Sigmoid colon (tissue), 7 donors: ENCODE results near the gene PARS2. TPM values are rescaled to one million over a fixed set of nuclear protein-coding genes. Genes with fewer than 3 reads are reported as not detected.

Source experiments
- DNase-seq: peaks from one replicate; pipeline ENCODE4 v3.0.0-alpha.2; 2019
- H3K27ac ChIP-seq, 4 donors: fragments of 200-600 bp; sonication (generic); one replicate each; pipeline ENCODE4 v1.5.1; 2016 to 2019; ENCODE audit warnings: mild to moderate bottlenecking in 1 of 4
- H3K27me3 ChIP-seq, 3 donors: fragments of 200-600 bp; sonication (generic); one replicate each; pipeline ENCODE4 v1.5.1; 2019; ENCODE audit warnings: mild to moderate bottlenecking in 1 of 3
- H3K36me3 ChIP-seq, 4 donors: fragments of 200-600 bp; sonication (generic); one replicate each; pipeline ENCODE4 v1.5.1; 2016 to 2019
- H3K4me1 ChIP-seq, 4 donors: fragments of 200-600 bp; sonication (generic); one replicate each; pipeline ENCODE4 v1.5.1; 2017 to 2019
- H3K4me3 ChIP-seq, 4 donors: fragments of 200-600 bp; sonication (generic); one replicate each; pipeline ENCODE4 v1.5.1; 2017 to 2019; ENCODE audit warnings: mild to moderate bottlenecking in 2 of 4, moderate library complexity in 1 of 4
- H3K9me3 ChIP-seq, 4 donors: fragments of 200-600 bp in 3 of 4; sonication (generic) in 3 of 4; one replicate each; pipeline versions ENCODE4 v1.5.1 to v1.6.1; 2013 to 2019
- EP300 ChIP-seq, 4 donors: sonication (generic); formaldehyde crosslinking; IDR thresholded peaks; one replicate each; pipeline ENCODE4 v1.6.1; 2017; ENCODE audit warnings: antibody characterized with exemption in 4 of 4
- POLR2A ChIP-seq, 2 donors: fragments of 450-650 bp; IDR thresholded peaks; one replicate each; pipeline ENCODE4 v1.6.1; 2016; ENCODE audit warnings: antibody characterized with exemption in 2 of 2, mild to moderate bottlenecking in 2 of 2, moderate library complexity in 2 of 2
- POLR2AphosphoS5 ChIP-seq, 4 donors: sonication (generic); formaldehyde crosslinking; IDR thresholded peaks; one replicate each; pipeline ENCODE4 v1.6.1; 2017; ENCODE audit warnings: antibody characterized with exemption in 4 of 4
- WGBS, 2 donors: extraction: QIAGEN DNeasy Blood & Tissue Kit; methylation state at CpG; one replicate each; pipeline ENCODE4 v1.1.7; 2013; 5-methylcytosine and 5-hydroxymethylcytosine counted together
- intact Hi-C: fragments of 100-400 bp; cut with DNase I; formaldehyde crosslinking; loops from one replicate; pipeline ENCODE4 v1.15.1; 2023
- polyA plus RNA-seq, 3 donors: library from polyadenylated mRNA; stranded (reverse); fragments of 200-250 nt; gene quantifications; one replicate each; pipeline ENCODE4 v1.2.3, GENCODE V29; 2013
- total RNA-seq, 4 donors: library from RNA; depleted of rRNA; stranded (reverse); fragments of >200 nt; gene quantifications; one replicate each; pipeline ENCODE4 v1.1.0, GENCODE V29; 2016
- TF ChIP-seq, protein P1 (sequence below), 4 experiments: fragments of 450-650 bp in 3 of 4; fragments of 200-600 bp in 1 of 4; IDR thresholded peaks; one replicate each; pipeline ENCODE4 v1.5.1; 2016 to 2019; ENCODE audit warnings: antibody characterized with exemption in 4 of 4, mild to moderate bottlenecking in 3 of 4, moderate library complexity in 2 of 4
- donor health status: healthy with polysubstance abuse.
- donor health status: Bipolar disorder and iron deficiency.
- donor health status: healthy.

Gene PARS2
- total and polyA plus RNA-seq, 7 donors: 3.3 to 6.0 (median 5.1) TPM

DNA sequence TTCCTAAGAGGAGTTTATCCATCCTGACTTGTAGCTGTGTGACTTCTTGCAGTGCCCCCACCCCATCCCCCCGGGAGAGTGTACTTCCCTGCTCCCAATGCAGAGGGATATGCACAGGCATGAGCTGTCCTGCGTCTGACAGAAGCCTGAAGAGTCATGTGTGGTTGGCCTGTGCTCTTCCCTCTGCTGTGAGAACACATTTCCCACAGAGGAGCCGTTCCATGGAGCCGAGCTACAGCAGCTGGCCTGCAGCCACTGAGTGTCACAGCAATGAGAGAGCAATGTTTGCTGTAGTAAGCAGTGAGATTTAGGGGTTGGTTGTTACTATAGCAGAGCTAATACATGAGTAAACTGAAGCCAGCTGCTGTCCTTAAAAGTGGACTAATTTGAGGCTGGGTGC, 22.0 kb downstream of the PARS2 start:
- TF ChIP-seq, protein P1, sequence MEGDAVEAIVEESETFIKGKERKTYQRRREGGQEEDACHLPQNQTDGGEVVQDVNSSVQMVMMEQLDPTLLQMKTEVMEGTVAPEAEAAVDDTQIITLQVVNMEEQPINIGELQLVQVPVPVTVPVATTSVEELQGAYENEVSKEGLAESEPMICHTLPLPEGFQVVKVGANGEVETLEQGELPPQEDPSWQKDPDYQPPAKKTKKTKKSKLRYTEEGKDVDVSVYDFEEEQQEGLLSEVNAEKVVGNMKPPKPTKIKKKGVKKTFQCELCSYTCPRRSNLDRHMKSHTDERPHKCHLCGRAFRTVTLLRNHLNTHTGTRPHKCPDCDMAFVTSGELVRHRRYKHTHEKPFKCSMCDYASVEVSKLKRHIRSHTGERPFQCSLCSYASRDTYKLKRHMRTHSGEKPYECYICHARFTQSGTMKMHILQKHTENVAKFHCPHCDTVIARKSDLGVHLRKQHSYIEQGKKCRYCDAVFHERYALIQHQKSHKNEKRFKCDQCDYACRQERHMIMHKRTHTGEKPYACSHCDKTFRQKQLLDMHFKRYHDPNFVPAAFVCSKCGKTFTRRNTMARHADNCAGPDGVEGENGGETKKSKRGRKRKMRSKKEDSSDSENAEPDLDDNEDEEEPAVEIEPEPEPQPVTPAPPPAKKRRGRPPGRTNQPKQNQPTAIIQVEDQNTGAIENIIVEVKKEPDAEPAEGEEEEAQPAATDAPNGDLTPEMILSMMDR (IDR thresholded peaks at IDR 0.05): no peak
- no peak for TF ChIP-seq EP300 (IDR thresholded peaks at IDR 0.05)
- no peak for TF ChIP-seq POLR2AphosphoS5 (IDR thresholded peaks at IDR 0.05)
- TF ChIP-seq POLR2A (IDR thresholded peaks at IDR 0.05): no peak
- H3K27ac ChIP-seq: no peak overlapping the region
- no peak for DNase-seq
- intact Hi-C loops: no loop called here
- H3K4me1 ChIP-seq: no peaks in the 10 kb centered on the region
- no peaks in the 10 kb centered on the region for H3K27me3 ChIP-seq
- H3K9me3 ChIP-seq: no peaks in the 10 kb centered on the region
- 68 to 75% methylated on average over 4 of the region's 4 CpGs for WGBS, 2 donors
- H3K36me3 ChIP-seq: peaks cover 12 to 67% (median 43%) of the 10 kb centered on the region in 4 donors
- no peak overlapping the region for H3K4me3 ChIP-seq

DNA sequence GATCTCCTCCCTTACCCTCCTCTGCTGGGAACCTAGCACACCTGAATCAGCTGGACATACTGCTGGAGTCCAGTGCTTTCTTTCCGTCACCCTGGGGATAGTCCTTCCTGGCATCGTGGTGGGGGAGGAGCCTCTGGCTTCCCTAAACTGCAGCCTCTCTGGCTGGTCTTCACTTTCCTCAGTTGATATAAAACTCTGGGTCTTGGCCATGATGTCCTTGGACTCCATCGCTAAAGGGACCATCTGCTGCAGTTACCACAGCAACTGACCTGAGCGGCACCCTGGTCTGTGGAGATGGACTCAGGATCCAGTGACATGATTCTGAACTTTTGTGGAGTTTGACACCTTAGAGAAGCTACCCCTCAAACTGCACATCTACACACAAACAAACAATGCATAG, 22.8 kb downstream of the PARS2 start:
- Histone ChIP-seq H3K9me3 (no peaks in the 10 kb centered on the region), H3K4me3 (no peak overlapping the region), H3K27ac (no peak overlapping the region), H3K4me1 (no peaks in the 10 kb centered on the region), H3K27me3 (no peaks in the 10 kb centered on the region), H3K36me3 (peaks cover 12 to 75% (median 50%) of the 10 kb centered on the region in 4 donors)
- DNase-seq: no peak
- intact Hi-C loops: no loop called here
- TF ChIP-seq POLR2A (IDR thresholded peaks at IDR 0.05) (no peak), POLR2AphosphoS5 (IDR thresholded peaks at IDR 0.05) (no peak), EP300 (IDR thresholded peaks at IDR 0.05) (no peak)
- TF ChIP-seq, protein P1 (IDR thresholded peaks at IDR 0.05): no peak
- whole genome bisulfite sequencing, 2 donors: 92% methylated on average over 4 of the region's 4 CpGs

DNA sequence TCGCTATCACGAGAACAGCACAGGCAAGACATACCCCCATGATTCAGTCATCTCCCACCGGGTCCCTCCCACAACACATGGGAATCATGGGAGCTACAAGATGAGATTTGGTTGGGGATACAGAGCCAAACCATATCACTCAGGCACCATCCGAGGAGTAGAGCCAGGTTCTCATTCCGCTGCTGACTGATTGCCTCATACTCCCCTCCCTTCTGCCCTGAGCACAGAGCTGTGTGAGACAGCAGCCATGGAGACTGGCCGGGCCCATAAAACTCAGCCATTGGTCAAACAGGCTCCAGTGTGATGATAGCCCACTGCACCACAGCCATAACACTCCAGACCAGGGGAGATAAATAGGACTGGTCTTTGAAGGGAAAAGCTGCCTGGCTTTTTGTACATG, 26.1 kb downstream of the PARS2 start:
- Histone ChIP-seq H3K9me3 (no peaks in the 10 kb centered on the region), H3K27ac (no peak overlapping the region), H3K36me3 (peaks cover 12 to 90% (median 63%) of the 10 kb centered on the region in 4 donors), H3K27me3 (no peaks in the 10 kb centered on the region), H3K4me1 (no peaks in the 10 kb centered on the region), H3K4me3 (no peak overlapping the region)
- 95 to 97% methylated on average over 6 of the region's 6 CpGs for WGBS, 2 donors
- intact Hi-C loops: no loop called here
- no peak for DNase-seq
- TF ChIP-seq POLR2A (IDR thresholded peaks at IDR 0.05): no peak
- no peak for TF ChIP-seq EP300 (IDR thresholded peaks at IDR 0.05)
- TF ChIP-seq POLR2AphosphoS5 (IDR thresholded peaks at IDR 0.05): no peak
- TF ChIP-seq, protein P1 (IDR thresholded peaks at IDR 0.05): no peak

DNA sequence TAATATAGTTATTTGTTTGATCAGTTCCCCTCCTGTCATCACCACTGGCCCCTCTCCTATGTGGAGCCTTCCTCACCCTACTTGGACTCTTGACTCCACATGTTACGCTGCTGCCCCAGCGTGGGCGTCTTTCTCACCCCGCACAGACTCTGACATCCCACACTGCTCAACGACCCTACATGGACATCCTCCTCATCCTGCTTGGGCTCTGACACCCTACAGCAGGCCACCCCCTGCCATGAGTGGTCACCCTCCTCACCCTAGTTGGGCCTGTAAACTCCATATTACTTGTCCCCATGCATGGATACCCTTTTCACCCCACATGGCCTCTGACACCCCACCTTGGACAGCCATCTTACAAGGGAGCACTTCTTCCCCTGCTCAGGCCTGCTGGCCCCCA, 27.6 kb downstream of the PARS2 start:
- intact Hi-C loops: no loop called here
- WGBS, 2 donors: 94 to 95% methylated on average over 5 of the region's 5 CpGs
- H3K27me3 ChIP-seq: no peaks in the 10 kb centered on the region
- no peak overlapping the region for H3K27ac ChIP-seq
- no peak overlapping the region for H3K4me3 ChIP-seq
- H3K36me3 ChIP-seq: peaks cover 12 to 90% (median 60%) of the 10 kb centered on the region in 4 donors
- H3K9me3 ChIP-seq: no peaks in the 10 kb centered on the region
- H3K4me1 ChIP-seq: no peaks in the 10 kb centered on the region
- DNase-seq: no peak
- TF ChIP-seq POLR2AphosphoS5 (IDR thresholded peaks at IDR 0.05): no peak
- TF ChIP-seq, protein P1 (IDR thresholded peaks at IDR 0.05): no peak
- TF ChIP-seq EP300 (IDR thresholded peaks at IDR 0.05): no peak
- TF ChIP-seq POLR2A (IDR thresholded peaks at IDR 0.05): no peak

DNA sequence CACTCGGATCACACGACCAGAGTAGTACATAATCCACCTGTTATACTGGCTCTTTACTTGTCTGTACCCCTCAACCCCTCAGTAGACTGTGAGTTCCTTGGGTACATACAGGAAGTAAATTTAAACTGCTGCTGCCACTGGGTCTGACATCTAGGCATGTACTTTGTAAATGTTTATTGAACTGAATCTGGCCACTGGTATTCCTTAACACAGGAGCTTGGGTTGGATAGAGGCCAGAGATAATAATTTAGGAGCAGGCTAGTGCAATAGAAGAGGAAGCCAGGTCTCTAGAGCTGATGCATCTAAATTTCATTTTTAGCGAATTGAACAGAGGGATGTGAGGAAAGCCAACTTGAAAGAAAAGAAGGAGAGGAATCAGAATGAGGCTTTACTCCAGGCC, 36.3 kb downstream of the PARS2 start:
- no peaks in the 10 kb centered on the region for H3K9me3 ChIP-seq
- no peak for TF ChIP-seq EP300 (IDR thresholded peaks at IDR 0.05)
- peak in 2 of 4 donors; percentile 37 to 39 for TF ChIP-seq POLR2AphosphoS5 (IDR thresholded peaks at IDR 0.05)
- no peak for DNase-seq
- H3K27ac ChIP-seq: peak overlapping the region in 3 of 4 donors; percentile 28 to 62 (median 32)
- WGBS, 2 donors: 68 to 81% methylated on average over 3 of the region's 3 CpGs
- intact Hi-C loops: no loop called here
- no peaks in the 10 kb centered on the region for H3K27me3 ChIP-seq
- H3K36me3 ChIP-seq: peaks cover 3 to 88% (median 37%) of the 10 kb centered on the region in 4 donors
- H3K4me3 ChIP-seq: no peak overlapping the region
- peaks cover 0 to 18% (median 5%) of the 10 kb centered on the region in 4 donors for H3K4me1 ChIP-seq
